Hepatocyte (in vitro differentiated cells): Measurements from ENCODE around the gene SETD5.

Experiments used
- EZH2 ChIP-seq: fragments of 200-600 bp; sonication (generic); IDR thresholded peaks from 2 replicates; pipeline ENCODE4 v1.6.1; 2016; ENCODE audit warnings: antibody characterized with exemption, mild to moderate bottlenecking, borderline replicate concordance
- EZH2phosphoT487 ChIP-seq: fragments of 200-600 bp; sonication (generic); IDR thresholded peaks from one replicate; pipeline ENCODE4 v1.6.1; 2018; ENCODE audit warnings: antibody characterized with exemption, mild to moderate bottlenecking, low read depth, moderate library complexity; ENCODE audit not compliant: unreplicated experiment, severe bottlenecking
- TF ChIP-seq, protein P1 (sequence below): fragments of 200-600 bp; sonication (generic); IDR thresholded peaks from 2 replicates; pipeline ENCODE4 v1.5.1; 2016; ENCODE audit warnings: antibody characterized with exemption, mild to moderate bottlenecking; ENCODE audit not compliant: poor library complexity

DNA sequence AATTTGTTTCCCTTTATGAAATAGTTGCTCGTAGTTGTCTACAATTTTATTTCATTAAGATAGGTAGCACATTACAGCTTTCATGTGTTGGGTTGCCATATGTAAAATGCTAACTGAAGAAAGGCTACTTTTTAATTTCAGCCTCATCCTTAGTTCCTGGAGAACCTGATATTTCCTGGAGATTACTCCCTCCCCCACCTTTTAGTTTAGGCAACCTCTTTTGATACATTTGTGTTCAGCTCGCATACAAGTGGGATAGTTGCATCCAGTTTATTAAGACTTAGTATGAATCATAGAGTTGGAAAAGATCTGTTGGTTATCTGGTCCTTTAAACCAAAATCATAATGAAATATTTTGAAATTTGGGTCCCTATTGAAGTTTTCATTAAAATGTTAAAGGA is 6.0 kb downstream of the SETD5 start:
- TF ChIP-seq EZH2 = no peak
- TF ChIP-seq, protein P1, sequence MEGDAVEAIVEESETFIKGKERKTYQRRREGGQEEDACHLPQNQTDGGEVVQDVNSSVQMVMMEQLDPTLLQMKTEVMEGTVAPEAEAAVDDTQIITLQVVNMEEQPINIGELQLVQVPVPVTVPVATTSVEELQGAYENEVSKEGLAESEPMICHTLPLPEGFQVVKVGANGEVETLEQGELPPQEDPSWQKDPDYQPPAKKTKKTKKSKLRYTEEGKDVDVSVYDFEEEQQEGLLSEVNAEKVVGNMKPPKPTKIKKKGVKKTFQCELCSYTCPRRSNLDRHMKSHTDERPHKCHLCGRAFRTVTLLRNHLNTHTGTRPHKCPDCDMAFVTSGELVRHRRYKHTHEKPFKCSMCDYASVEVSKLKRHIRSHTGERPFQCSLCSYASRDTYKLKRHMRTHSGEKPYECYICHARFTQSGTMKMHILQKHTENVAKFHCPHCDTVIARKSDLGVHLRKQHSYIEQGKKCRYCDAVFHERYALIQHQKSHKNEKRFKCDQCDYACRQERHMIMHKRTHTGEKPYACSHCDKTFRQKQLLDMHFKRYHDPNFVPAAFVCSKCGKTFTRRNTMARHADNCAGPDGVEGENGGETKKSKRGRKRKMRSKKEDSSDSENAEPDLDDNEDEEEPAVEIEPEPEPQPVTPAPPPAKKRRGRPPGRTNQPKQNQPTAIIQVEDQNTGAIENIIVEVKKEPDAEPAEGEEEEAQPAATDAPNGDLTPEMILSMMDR = no peak
- no peak for TF ChIP-seq EZH2phosphoT487
